H9 (cell line): ENCODE results near the gene NLE1. TPM values are rescaled to one million over a fixed set of nuclear protein-coding genes. Genes with fewer than 3 reads are reported as not detected.
A peak's percentile ranks its signal among the peaks of the same experiment; 100 is the strongest.

Experiments used
- DNase-seq: peaks from one replicate; pipeline ENCODE4 v3.0.0-alpha.2; 2017
- H2AFZ ChIP-seq: one replicate; pipeline ENCODE4 v1.6.1; 2013; ENCODE audit warnings: mild to moderate bottlenecking, low read length, control low read depth, moderate library complexity
- H2AK5ac ChIP-seq: 2 replicates; pipeline ENCODE4 v1.6.1; 2013; ENCODE audit warnings: low read length, control low read depth, mixed read lengths; ENCODE audit not compliant: insufficient read length
- H2BK120ac ChIP-seq: one replicate; pipeline ENCODE4 v1.6.1; 2013; ENCODE audit warnings: low read depth, mild to moderate bottlenecking, low read length, control low read depth, inconsistent platforms; ENCODE audit not compliant: poor library complexity, severe bottlenecking
- H2BK12ac ChIP-seq: 2 replicates; pipeline ENCODE4 v1.6.1; 2013; ENCODE audit warnings: low read length, control low read depth, mixed read lengths, low read depth; ENCODE audit not compliant: insufficient read length
- H2BK15ac ChIP-seq: 2 replicates; pipeline ENCODE4 v1.6.1; 2013; ENCODE audit warnings: low read depth, low read length, control low read depth
- H2BK20ac ChIP-seq: one replicate; pipeline ENCODE4 v1.6.1; 2013; ENCODE audit warnings: low read depth, mild to moderate bottlenecking, low read length, control low read depth, inconsistent platforms; ENCODE audit not compliant: poor library complexity, severe bottlenecking
- H2BK5ac ChIP-seq: 2 replicates; pipeline ENCODE4 v1.6.1; 2013; ENCODE audit warnings: low read length, control low read depth, mixed read lengths; ENCODE audit not compliant: insufficient read length
- H3K14ac ChIP-seq: 2 replicates; pipeline ENCODE4 v1.6.1; 2013; ENCODE audit warnings: low read length, control low read depth; ENCODE audit not compliant: insufficient read depth
- H3K18ac ChIP-seq: 2 replicates; pipeline ENCODE4 v1.6.1; 2013; ENCODE audit warnings: low read depth, mild to moderate bottlenecking, mixed read lengths, low read length, control low read depth; ENCODE audit not compliant: insufficient read length
- H3K23ac ChIP-seq: 2 replicates; pipeline ENCODE4 v1.6.1; 2013; ENCODE audit warnings: low read length, control low read depth, mixed read lengths, low read depth; ENCODE audit not compliant: insufficient read length
- H3K23me2 ChIP-seq: 2 replicates; pipeline ENCODE4 v1.6.1; 2013; ENCODE audit warnings: low read depth, mild to moderate bottlenecking, mixed read lengths, low read length, control low read depth; ENCODE audit not compliant: insufficient read length, poor library complexity, severe bottlenecking
- H3K27ac ChIP-seq: 2 replicates; pipeline ENCODE4 v1.5.1; 2013; ENCODE audit warnings: low read length, control low read depth, mixed read lengths, low read depth; ENCODE audit not compliant: insufficient read length
- H3K27me3 ChIP-seq: 2 replicates; pipeline ENCODE4 v1.6.1; 2013; ENCODE audit warnings: low read length, control low read depth, inconsistent platforms; ENCODE audit not compliant: insufficient read depth
- H3K4ac ChIP-seq: 2 replicates; pipeline ENCODE4 v1.6.1; 2013; ENCODE audit warnings: low read depth, mild to moderate bottlenecking, control low read depth, inconsistent platforms, low read length, moderate library complexity
- H3K4me1 ChIP-seq: 2 replicates; pipeline ENCODE4 v1.6.1; 2013; ENCODE audit warnings: low read length, control low read depth, inconsistent platforms; ENCODE audit not compliant: insufficient read depth
- H3K4me2 ChIP-seq: 2 replicates; pipeline ENCODE4 v1.6.1; 2013; ENCODE audit warnings: low read length, control low read depth, mixed read lengths; ENCODE audit not compliant: insufficient read length, insufficient read depth
- H3K56ac ChIP-seq: 2 replicates; pipeline ENCODE4 v1.6.1; 2013; ENCODE audit warnings: low read depth, mild to moderate bottlenecking, mixed read lengths, low read length, control low read depth; ENCODE audit not compliant: insufficient read length
- H3K79me1 ChIP-seq: 2 replicates; pipeline ENCODE4 v1.6.1; 2013; ENCODE audit warnings: low read depth, mild to moderate bottlenecking, moderate library complexity, low read length, control low read depth, inconsistent platforms; ENCODE audit not compliant: insufficient read depth, poor library complexity, severe bottlenecking
- H3K79me2 ChIP-seq: 2 replicates; pipeline ENCODE4 v1.6.1; 2013; ENCODE audit warnings: low read length, control low read depth, inconsistent platforms; ENCODE audit not compliant: insufficient read depth
- H3K9ac ChIP-seq: 2 replicates; pipeline ENCODE4 v1.6.1; 2013; ENCODE audit warnings: low read length, control low read depth, mixed read lengths; ENCODE audit not compliant: insufficient read length; ENCODE audit errors: extremely low read depth
- H3K9me3 ChIP-seq: one replicate; pipeline ENCODE4 v1.6.1; 2013; ENCODE audit warnings: low read depth, low read length, inconsistent platforms; ENCODE audit not compliant: control insufficient read depth
- H3T11ph ChIP-seq: one replicate; pipeline ENCODE4 v1.6.1; 2013; ENCODE audit warnings: mild to moderate bottlenecking, low read length, control low read depth, inconsistent platforms
- H4K20me1 ChIP-seq: one replicate; pipeline ENCODE4 v1.6.1; 2013; ENCODE audit not compliant: control insufficient read depth, insufficient read length, insufficient read depth
- H4K5ac ChIP-seq: 2 replicates; pipeline ENCODE4 v1.6.1; 2013; ENCODE audit warnings: low read depth, mild to moderate bottlenecking, mixed read lengths, low read length, control low read depth; ENCODE audit not compliant: insufficient read length
- H4K8ac ChIP-seq: replicated peaks from 2 replicates; pipeline ENCODE4 v1.6.1; 2013; ENCODE audit warnings: low read length, control low read depth, mixed read lengths, low read depth; ENCODE audit not compliant: insufficient read length
- H4K91ac ChIP-seq: 2 replicates; pipeline ENCODE4 v1.6.1; 2013; ENCODE audit warnings: low read depth, mild to moderate bottlenecking, moderate library complexity, mixed read lengths, low read length, control low read depth; ENCODE audit not compliant: insufficient read length
- H3K27ac Mint-ChIP-seq, 3 experiments: 2 replicates in 2 of 3; 3 replicates in 1 of 3; pipeline ENCODE4 v1.8.0; 2020 to 2021; ENCODE audit warnings: mixed read lengths in 3 of 3, mild to moderate bottlenecking in 1 of 3, moderate library complexity in 1 of 3
- H3K27me3 Mint-ChIP-seq: 2 replicates; pipeline ENCODE4 v1.8.0; 2021; ENCODE audit warnings: low read depth, mild to moderate bottlenecking, moderate library complexity, mixed read lengths
- H3K36me3 Mint-ChIP-seq, 3 experiments: 2 replicates in 2 of 3; 3 replicates in 1 of 3; pipeline ENCODE4 v1.8.0; 2020 to 2021; ENCODE audit warnings: low read depth in 3 of 3, mixed read lengths in 3 of 3; ENCODE audit not compliant: insufficient read depth in 1 of 3
- H3K4me1 Mint-ChIP-seq, 2 experiments: 2 replicates each; pipeline ENCODE4 v1.8.0; 2020; ENCODE audit warnings: mixed read lengths in 2 of 2
- H3K4me3 Mint-ChIP-seq, 2 experiments: 2 replicates in 1 of 2; 3 replicates in 1 of 2; pipeline ENCODE4 v1.8.0; 2020 to 2021; ENCODE audit warnings: mild to moderate bottlenecking in 2 of 2, mixed read lengths in 2 of 2, moderate library complexity in 1 of 2
- H3K9me3 Mint-ChIP-seq, 2 experiments: 2 replicates in 1 of 2; 3 replicates in 1 of 2; pipeline ENCODE4 v1.8.0; 2020; ENCODE audit warnings: mild to moderate bottlenecking in 2 of 2, mixed read lengths in 2 of 2, moderate library complexity in 1 of 2
- WGBS: extraction: QIAGEN DNeasy Blood & Tissue Kit; methylation state at CpG from one replicate; pipeline ENCODE4 v1.1.7; 2013; ENCODE audit warnings: missing lambda C conversion rate, low lambda C conversion rate, mixed read lengths; ENCODE audit not compliant: insufficient read length; ENCODE audit errors: extremely low coverage; 5-methylcytosine and 5-hydroxymethylcytosine counted together
- total RNA-seq: library from RNA; stranded (reverse); gene quantifications from 2 replicates; pipeline ENCODE4 v1.2.1, GENCODE V29; 2021
- TF ChIP-seq, protein P1 (sequence below): fragments of 200-600 bp; sonication (generic); conservative IDR thresholded peaks from 3 replicates; pipeline ENCODE4 v1.8.0; 2021; ENCODE audit warnings: antibody characterized with exemption, mild to moderate bottlenecking

NLE1 gene
- total RNA-seq, 1 experiment from 2014 or later = 43.9 TPM

DNA sequence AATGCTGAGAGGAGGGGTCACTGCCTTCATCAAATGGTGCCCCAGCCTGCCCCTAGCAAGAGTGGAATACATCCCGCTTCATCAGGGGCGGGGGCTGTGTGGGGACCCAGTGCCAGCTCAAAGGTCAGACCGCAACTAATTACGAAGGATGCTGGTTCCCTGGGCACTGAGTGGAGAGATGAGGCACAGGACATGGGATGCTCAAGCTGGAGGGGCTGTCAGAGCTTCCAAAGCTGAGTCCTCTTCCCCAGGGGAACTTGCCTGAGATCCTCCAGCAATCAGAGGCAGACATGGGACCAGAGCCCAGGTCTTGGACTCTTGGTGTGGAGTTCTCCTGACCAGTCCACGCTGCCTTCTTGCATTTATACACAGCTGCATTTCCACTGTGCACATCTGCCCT lies 24.4 kb upstream of the NLE1 start:
- H3K4me1 ChIP-seq = no peaks in the 10 kb centered on the region
- H2BK20ac ChIP-seq = no peak overlapping the region
- no peak overlapping the region for H2BK120ac ChIP-seq
- no peak overlapping the region for H2BK15ac ChIP-seq
- H3K27me3 ChIP-seq = no peaks in the 10 kb centered on the region
- peaks cover 3 to 4% of the 10 kb centered on the region in 2 experiments; a peak in 2 of 4 replicates for H3K4me1 Mint-ChIP-seq
- no peaks in the 10 kb centered on the region for H3K9me3 ChIP-seq
- no peaks in the 10 kb centered on the region for H3K23me2 ChIP-seq
- DNase-seq = no peak
- H3K79me2 ChIP-seq = no peaks in the 10 kb centered on the region
- H3K79me1 ChIP-seq = no peaks in the 10 kb centered on the region
- WGBS = no CpG with 5 or more reads among the region's 5 CpGs
- H4K5ac ChIP-seq = no peak overlapping the region
- no peaks in the 10 kb centered on the region for H4K20me1 ChIP-seq
- H3K14ac ChIP-seq = no peak overlapping the region
- no peak overlapping the region for H2AK5ac ChIP-seq
- H4K8ac ChIP-seq = no peak overlapping the region
- H3K27ac ChIP-seq = no peak overlapping the region
- TF ChIP-seq, protein P1, sequence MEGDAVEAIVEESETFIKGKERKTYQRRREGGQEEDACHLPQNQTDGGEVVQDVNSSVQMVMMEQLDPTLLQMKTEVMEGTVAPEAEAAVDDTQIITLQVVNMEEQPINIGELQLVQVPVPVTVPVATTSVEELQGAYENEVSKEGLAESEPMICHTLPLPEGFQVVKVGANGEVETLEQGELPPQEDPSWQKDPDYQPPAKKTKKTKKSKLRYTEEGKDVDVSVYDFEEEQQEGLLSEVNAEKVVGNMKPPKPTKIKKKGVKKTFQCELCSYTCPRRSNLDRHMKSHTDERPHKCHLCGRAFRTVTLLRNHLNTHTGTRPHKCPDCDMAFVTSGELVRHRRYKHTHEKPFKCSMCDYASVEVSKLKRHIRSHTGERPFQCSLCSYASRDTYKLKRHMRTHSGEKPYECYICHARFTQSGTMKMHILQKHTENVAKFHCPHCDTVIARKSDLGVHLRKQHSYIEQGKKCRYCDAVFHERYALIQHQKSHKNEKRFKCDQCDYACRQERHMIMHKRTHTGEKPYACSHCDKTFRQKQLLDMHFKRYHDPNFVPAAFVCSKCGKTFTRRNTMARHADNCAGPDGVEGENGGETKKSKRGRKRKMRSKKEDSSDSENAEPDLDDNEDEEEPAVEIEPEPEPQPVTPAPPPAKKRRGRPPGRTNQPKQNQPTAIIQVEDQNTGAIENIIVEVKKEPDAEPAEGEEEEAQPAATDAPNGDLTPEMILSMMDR = no peak
- no peak overlapping the region for H3K56ac ChIP-seq
- H4K91ac ChIP-seq = no peak overlapping the region
- no peak overlapping the region for H2AFZ ChIP-seq
- H3K27me3 Mint-ChIP-seq = no peaks in the 10 kb centered on the region
- no peak overlapping the region for H2BK5ac ChIP-seq
- H3K4ac ChIP-seq = no peak overlapping the region
- H3K9me3 Mint-ChIP-seq = no peaks in the 10 kb centered on the region
- H3K9ac ChIP-seq = no peak overlapping the region
- no peak overlapping the region for H3K4me2 ChIP-seq
- no peaks in the 10 kb centered on the region for H3K36me3 Mint-ChIP-seq
- H3K23ac ChIP-seq = no peak overlapping the region
- no peak overlapping the region for H3T11ph ChIP-seq
- H3K18ac ChIP-seq = no peak overlapping the region
- no peak overlapping the region for H3K4me3 Mint-ChIP-seq
- H3K27ac Mint-ChIP-seq = peak overlapping the region in 1 of 3 experiments; percentile 12; a peak in 1 of 7 replicates
- no peak overlapping the region for H2BK12ac ChIP-seq
